ENCODE data around the gene MROH2A. TPM values are rescaled to one million over a fixed set of nuclear protein-coding genes. Genes with fewer than 3 reads are reported as not detected.

Gene MROH2A
- total and polyA plus RNA-seq, 9 of the 15 experiments (the other 6 are each of a cell fraction or from before 2014, with no cell fraction given): 0.03 TPM; not detected in 8

- no peaks in the 10 kb centered on the region for H3K79me2 ChIP-seq (ENCODE audit: control insufficient read depth, insufficient read depth, low read length)
- H3K36me3 ChIP-seq (ENCODE audit: control insufficient read depth, insufficient read depth, low read length): no peaks in the 10 kb centered on the region
- in situ Hi-C loops (cut with MboI) (no loop called here), intact Hi-C loops (cut with micrococcal nuclease) (no loop called here)
- peaks cover 0 to 44% of the 10 kb centered on the region in 2 experiments; a peak in 2 of 5 replicates for H3K27me3 ChIP-seq (ENCODE audit: control insufficient read depth in 2 of 2, insufficient read depth in 2 of 2, low read length in 2 of 2)
- ATAC-seq (no peak), FAIRE-seq (no peak), DNase-seq (ENCODE audit: extremely low read depth in 1 of 4, low spot score in 3 of 4) (no peak)
- TF ChIP-seq MAFG (tag; conservative IDR thresholded peaks at IDR 0.05) (no peak), FUS (optimal IDR thresholded peaks at IDR 0.05; ENCODE audit: low read depth, low read length) (no peak), MEIS2 (IDR thresholded peaks at IDR 0.05; ENCODE audit: partially characterized antibody) (no peak), ATF7 (IDR thresholded peaks at IDR 0.05) (no peak), CREB5 (CRISPR knock-in tag; IDR thresholded peaks at IDR 0.05) (no peak), KHSRP (IDR thresholded peaks at IDR 0.05) (no peak), KLF10 (CRISPR knock-in tag; IDR thresholded peaks at IDR 0.05) (no peak), CEBPB (tag; IDR thresholded peaks at IDR 0.05) (no peak), DEAF1 (CRISPR knock-in tag; IDR thresholded peaks at IDR 0.05) (no peak), HNRNPK (IDR thresholded peaks at IDR 0.05; ENCODE audit: low read depth, low read length, poor library complexity, severe bottlenecking) (no peak), POLR2G (IDR thresholded peaks at IDR 0.05; ENCODE audit: low read depth, low read length) (no peak), ZNF444 (CRISPR knock-in tag; IDR thresholded peaks at IDR 0.05) (no peak)
- 5% methylated on average over 14 of the region's 18 CpGs for WGBS (ENCODE audit: insufficient coverage, low coverage, missing lambda C conversion rate)
- no peaks in the 10 kb centered on the region; a peak in 1 of 5 replicates for H3K4me1 ChIP-seq (replicated peaks in 1 of 2; ENCODE audit: control insufficient read depth in 2 of 2, insufficient read depth in 2 of 2, low read length in 2 of 2)
- no peak overlapping the region for H3K9ac ChIP-seq (ENCODE audit: insufficient read depth in 1 of 2, low read depth in 2 of 2, low read length in 2 of 2)
- H3K4me3 ChIP-seq: no peak overlapping the region
- CTCF ChIA-PET (ENCODE audit: low intra/inter-chr PET ratio): no interaction called here
- no peaks in the 10 kb centered on the region for H4K20me1 ChIP-seq (replicated peaks; ENCODE audit: control insufficient read depth, insufficient read depth, low read length)
- POLR2A ChIA-PET: interaction anchor here (0.6 to 1.1 kb wide), 2 partner anchors 30 to 42 kb away, joined by 4 read pairs; no protein-coding TSS in a partner anchor
- no peaks in the 10 kb centered on the region for H3K9me3 ChIP-seq (replicated peaks; ENCODE audit: control insufficient read depth, insufficient read depth, low read depth, low read length)
- no peak overlapping the region for H3K4me2 ChIP-seq (ENCODE audit: insufficient read depth, low read length)
- no peaks in the 10 kb centered on the region for H3K9me1 ChIP-seq (ENCODE audit: control insufficient read depth, insufficient read depth, low read length)
- no TSS peak for BruUV-seq (replicated peaks)
- no peak overlapping the region for H2AFZ ChIP-seq (ENCODE audit: low read depth, low read length)
- H3K27ac ChIP-seq (ENCODE audit: extremely low read depth, low read depth, low read length): no peak overlapping the region
Observed at GRCh38 chr2:233791151-233791882, 13.2 kb downstream of the MROH2A start.
